ENCODE data around the gene RBCK1.
"Not testable (repeated sequence)": the region's sequence is repeated elsewhere in the genome, so short reads cannot be mapped to it uniquely, and the experiment has no call there.

The RBCK1 gene

GRCh38 chr20:376089-376488 is 32.0 kb upstream of the RBCK1 start:
- DNase-seq: no peak

- DNase-seq: no peak
These were observed 31.3 kb upstream of the RBCK1 start for GRCh38 chr20:376750-377149.

GRCh38 chr20:377578-377977 is 30.5 kb upstream of the RBCK1 start:
- DNase-seq: not testable (repeated sequence)

- DNase-seq: no peak
These were observed 29.1 kb upstream of the RBCK1 start for GRCh38 chr20:378961-379336.

- DNase-seq: peak; percentile 15
These were observed 27.1 kb upstream of the RBCK1 start for GRCh38 chr20:380763-381580.

GRCh38 chr20:381581-382290 is 26.4 kb upstream of the RBCK1 start:
- DNase-seq: peak; percentile 13

GRCh38 chr20:382291-383115 is 25.6 kb upstream of the RBCK1 start:
- no peak for DNase-seq

- no peak for DNase-seq
These were observed 24.2 kb upstream of the RBCK1 start for GRCh38 chr20:383889-384288.

GRCh38 chr20:384723-385122 is 23.4 kb upstream of the RBCK1 start:
- DNase-seq: no peak

GRCh38 chr20:385448-385847 is 22.7 kb upstream of the RBCK1 start:
- no peak for DNase-seq

GRCh38 chr20:386634-387033 is 21.5 kb upstream of the RBCK1 start:
- DNase-seq: not testable (repeated sequence)

GRCh38 chr20:387520-387919 is 20.6 kb upstream of the RBCK1 start:
- no peak for DNase-seq

- DNase-seq: no peak
These were observed 19.8 kb upstream of the RBCK1 start for GRCh38 chr20:388034-388994.

- no peak for DNase-seq
These were observed 18.9 kb upstream of the RBCK1 start for GRCh38 chr20:389220-389619.

GRCh38 chr20:391041-391711 is 16.9 kb upstream of the RBCK1 start:
- no peak for DNase-seq

- not testable (repeated sequence) for DNase-seq
These were observed 14.8 kb upstream of the RBCK1 start for GRCh38 chr20:393296-393695.

- no peak for DNase-seq
These were observed 11.9 kb upstream of the RBCK1 start for GRCh38 chr20:396252-396618.

- DNase-seq: no peak
These were observed 11.3 kb upstream of the RBCK1 start for GRCh38 chr20:396619-397431.

GRCh38 chr20:397432-398237 is 10.5 kb upstream of the RBCK1 start:
- no peak for DNase-seq

- no peak for DNase-seq
These were observed 8.9 kb upstream of the RBCK1 start for GRCh38 chr20:399182-399707.
